Activated CD4-positive, alpha-beta T cell treated with anti-CD3 and anti-CD28 coated beads, Interleukin-2, amount 10 ng/mL, durations not matched to agents 24 days and 14 days (primary cell): ENCODE measurements around the gene NXNL1. TPM values are rescaled to one million over a fixed set of nuclear protein-coding genes. Genes with fewer than 3 reads are reported as not detected.
"Not testable (repeated sequence)": the region's sequence is repeated elsewhere in the genome, so short reads cannot be mapped to it uniquely, and the experiment has no call there.

ENCODE experiments used
- DNase-seq: peaks from one replicate; pipeline ENCODE4 v3.0.0; 2022
- H3K27ac Mint-ChIP-seq: one replicate; pipeline ENCODE4 v1.8.0; 2022; ENCODE audit warnings: mild to moderate bottlenecking, mixed read lengths
- H3K27me3 Mint-ChIP-seq: one replicate; pipeline ENCODE4 v1.8.0; 2022; ENCODE audit warnings: mixed read lengths
- H3K36me3 Mint-ChIP-seq: one replicate; pipeline ENCODE4 v1.8.0; 2022; ENCODE audit warnings: low read depth, mild to moderate bottlenecking, mixed read lengths
- H3K4me1 Mint-ChIP-seq: one replicate; pipeline ENCODE4 v1.8.0; 2021; ENCODE audit warnings: mixed read lengths
- H3K4me3 Mint-ChIP-seq: one replicate; pipeline ENCODE4 v1.8.0; 2022; ENCODE audit warnings: mild to moderate bottlenecking, moderate library complexity, mixed read lengths
- H3K9me3 Mint-ChIP-seq: one replicate; pipeline ENCODE4 v1.8.0; 2021; ENCODE audit warnings: mixed read lengths
- intact Hi-C: fragments of 100-400 bp; cut with micrococcal nuclease; formaldehyde crosslinking; loops from one replicate; pipeline ENCODE4 v1.15.1; 2023
- total RNA-seq: library from RNA; stranded (reverse); gene quantifications from 2 replicates; pipeline ENCODE4 v1.2.3, GENCODE V29; 2022

The NXNL1 gene
- total RNA-seq, 1 donor from 2014 or later = not detected

DNA sequence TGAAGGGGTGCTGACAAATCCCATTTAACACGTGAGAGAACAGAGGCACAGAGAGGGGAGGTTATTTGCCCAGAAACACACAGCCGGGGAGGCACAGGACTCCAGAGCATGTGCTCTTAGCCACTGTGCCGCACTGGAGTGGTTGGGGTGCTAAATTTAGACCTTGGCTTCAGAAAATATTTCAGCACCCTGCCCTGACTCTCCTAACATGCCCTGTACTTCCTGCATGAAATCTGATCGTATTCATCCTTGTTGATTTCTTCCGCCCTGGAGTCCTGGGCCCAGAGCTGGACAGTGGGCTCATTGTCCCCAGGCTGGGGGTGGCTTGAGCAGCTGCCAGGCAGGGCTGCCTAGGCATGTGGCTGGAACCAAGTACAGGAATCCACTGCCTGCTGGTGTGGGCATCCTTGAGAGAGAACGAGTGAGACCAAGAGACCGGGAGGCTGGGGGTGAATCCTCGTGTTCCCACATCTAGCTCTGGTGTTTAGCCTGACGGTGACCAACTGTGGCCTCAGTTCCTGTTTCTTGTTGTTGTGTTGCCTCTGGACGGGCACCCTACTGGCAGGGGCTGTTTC, 14.9 kb upstream of the NXNL1 start:
- intact Hi-C loops = no loop called here
- H3K36me3 Mint-ChIP-seq = no peaks in the 10 kb centered on the region
- H3K27me3 Mint-ChIP-seq = peaks cover 5% of the 10 kb centered on the region
- no peak overlapping the region for H3K4me3 Mint-ChIP-seq
- H3K9me3 Mint-ChIP-seq = no peaks in the 10 kb centered on the region
- peaks cover 14% of the 10 kb centered on the region for H3K4me1 Mint-ChIP-seq
- DNase-seq = no peak
- no peak overlapping the region for H3K27ac Mint-ChIP-seq

DNA sequence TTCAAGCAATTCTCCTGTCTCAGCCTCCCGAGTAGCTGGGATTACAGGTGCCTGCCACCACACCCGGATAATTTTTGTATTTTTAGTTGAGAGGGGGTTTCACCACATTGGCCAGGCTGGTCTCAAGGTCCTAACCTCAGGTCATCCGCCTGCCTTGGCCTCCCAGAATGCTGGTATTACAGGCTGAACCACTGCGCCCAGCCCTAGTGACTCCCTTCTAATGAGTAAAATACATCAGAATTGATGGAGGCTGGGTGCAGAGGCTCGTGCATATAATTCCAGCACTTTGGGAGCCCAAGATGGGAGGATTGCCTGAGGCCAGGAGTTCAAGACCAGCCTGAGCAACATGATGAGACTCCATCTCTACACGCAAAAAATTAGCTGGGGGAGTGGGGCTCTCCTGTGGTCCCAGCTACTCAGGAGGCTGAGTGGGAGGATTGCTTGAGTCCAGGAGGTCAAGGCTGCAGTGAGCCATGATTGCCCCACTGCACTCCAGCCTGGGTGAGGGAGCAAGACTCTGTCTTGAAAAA, 14.3 kb upstream of the NXNL1 start:
- H3K36me3 Mint-ChIP-seq, H3K27me3 Mint-ChIP-seq, H3K4me3 Mint-ChIP-seq, intact Hi-C loops, DNase-seq, H3K27ac Mint-ChIP-seq, H3K9me3 Mint-ChIP-seq: not testable (repeated sequence)
- peaks cover 15% of the 10 kb centered on the region for H3K4me1 Mint-ChIP-seq

DNA sequence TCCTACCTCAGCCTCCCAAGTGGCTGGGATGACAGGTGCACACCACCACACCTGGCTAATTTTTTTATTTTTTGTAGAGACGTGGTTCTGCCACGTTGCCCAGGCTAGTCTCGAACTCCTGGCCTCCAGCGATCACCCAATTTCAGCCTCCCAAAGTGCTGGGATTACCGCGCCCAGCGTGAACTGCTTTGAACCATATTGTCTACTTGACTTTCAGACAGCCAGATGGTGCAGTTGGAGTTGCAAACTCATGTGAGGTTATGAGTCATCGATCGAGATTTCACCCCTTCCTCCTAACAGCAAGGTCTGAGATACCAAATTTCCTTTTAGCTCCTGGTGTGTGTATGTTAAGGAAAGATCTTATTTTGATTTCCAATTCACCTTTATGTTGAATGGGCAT, 12.3 kb upstream of the NXNL1 start:
- no peak overlapping the region for H3K27ac Mint-ChIP-seq
- DNase-seq = peak; percentile 67
- H3K4me3 Mint-ChIP-seq = peak overlapping the region; percentile 28
- intact Hi-C loops = no loop called here
- H3K9me3 Mint-ChIP-seq = no peaks in the 10 kb centered on the region
- peaks cover 11% of the 10 kb centered on the region for H3K27me3 Mint-ChIP-seq
- peaks cover 26% of the 10 kb centered on the region for H3K4me1 Mint-ChIP-seq
- H3K36me3 Mint-ChIP-seq = peaks cover 2% of the 10 kb centered on the region

DNA sequence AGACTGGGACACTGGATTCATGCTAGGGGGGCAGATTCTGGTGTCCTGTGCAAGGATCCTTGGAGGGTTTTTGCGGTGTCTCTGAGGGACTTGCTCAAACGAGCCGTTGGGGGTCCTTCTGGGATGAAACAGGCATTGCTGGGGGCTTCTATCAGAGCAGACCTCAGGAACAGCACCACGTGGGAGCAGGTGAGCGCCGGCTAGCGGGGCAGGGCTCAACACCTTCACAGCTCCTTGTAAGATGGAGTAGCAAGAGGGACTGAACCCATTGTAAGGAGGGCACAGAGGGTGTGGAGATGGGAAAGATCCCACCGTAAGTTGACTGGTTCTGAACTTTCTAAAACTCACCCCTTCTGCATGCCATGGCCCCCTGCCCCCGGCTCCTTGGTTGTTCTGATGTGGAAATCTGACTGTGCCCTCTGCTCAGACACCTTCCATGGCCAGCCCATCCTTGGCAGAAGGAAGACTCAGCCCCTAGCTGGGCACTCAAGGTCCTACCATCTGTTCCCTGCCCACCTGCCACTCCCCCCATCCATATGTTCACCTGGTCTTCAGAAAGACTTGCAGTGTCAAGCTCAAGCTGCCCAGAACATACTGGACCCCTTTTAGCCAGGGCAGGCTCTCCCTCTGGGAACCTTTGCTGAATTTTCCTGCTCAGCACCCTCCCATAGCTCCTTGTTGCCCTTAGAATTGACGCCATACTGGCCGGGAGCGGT, 10.8 kb upstream of the NXNL1 start:
- Mint-ChIP-seq H3K9me3 (no peaks in the 10 kb centered on the region), H3K36me3 (peaks cover 2% of the 10 kb centered on the region), H3K27ac (peak overlapping the region; percentile 48), H3K4me3 (peak overlapping the region; percentile 100), H3K4me1 (peaks cover 26% of the 10 kb centered on the region), H3K27me3 (peaks cover 20% of the 10 kb centered on the region)
- intact Hi-C loops = no loop called here
- DNase-seq = no peak

DNA sequence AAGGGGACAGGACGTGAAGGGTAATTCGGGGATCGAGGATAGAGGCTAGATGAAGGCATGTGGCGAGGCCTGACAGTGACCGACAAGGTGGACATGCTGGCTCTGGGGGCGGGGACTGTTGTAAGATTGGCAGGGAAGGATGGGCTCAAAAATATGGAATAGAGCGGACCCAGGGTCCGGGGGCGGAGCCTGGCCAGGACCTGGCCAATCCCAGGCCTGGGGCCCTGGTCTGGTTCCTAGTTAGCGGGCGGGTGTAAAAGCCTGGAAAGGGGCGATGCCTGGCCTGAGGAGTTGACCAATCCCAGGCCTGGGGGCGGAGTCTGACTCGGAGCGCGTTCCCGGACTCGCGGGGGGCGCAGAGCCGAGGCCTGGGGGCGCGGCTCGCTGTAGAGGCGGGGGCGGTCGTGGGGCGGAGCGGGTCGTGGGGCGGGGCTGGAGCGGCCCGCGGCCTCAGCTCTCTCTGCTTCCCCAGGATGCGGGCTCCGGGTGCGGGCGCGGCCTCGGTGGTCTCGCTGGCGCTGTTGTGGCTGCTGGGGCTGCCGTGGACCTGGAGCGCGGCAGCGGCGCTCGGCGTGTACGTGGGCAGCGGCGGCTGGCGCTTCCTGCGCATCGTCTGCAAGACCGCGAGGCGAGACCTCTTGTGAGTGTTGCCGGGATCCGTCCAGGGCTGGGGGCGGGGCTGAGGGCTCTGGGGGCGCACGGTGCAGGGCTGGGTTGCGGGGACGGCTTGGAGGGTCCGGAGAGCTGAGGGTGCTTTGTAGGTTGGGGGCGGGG, 9.5 kb upstream of the NXNL1 start, which contains the start of gene SLC27A1:
Gene SLC27A1, plus strand, starts transcription at position 457 of the 774 bp plus-strand sequence. Its CDS starts 17 bp downstream, at position 474.
- H3K4me3 Mint-ChIP-seq = peak within 1 kb of the TSS; percentile 100
- H3K4me1 Mint-ChIP-seq = peaks cover 30% of the 10 kb centered on the region
- H3K27ac Mint-ChIP-seq = peak within 1 kb of the TSS; percentile 92
- intact Hi-C loops = loop anchor here (1.0 kb wide), 1 partner anchor 85 kb away; the partner anchor contains the start of gene COLGALT1
- peak; percentile 96 for DNase-seq
- peaks cover 2% of the 10 kb centered on the region for H3K36me3 Mint-ChIP-seq
- H3K27me3 Mint-ChIP-seq = peaks cover 18% of the 10 kb centered on the region
- no peaks in the 10 kb centered on the region for H3K9me3 Mint-ChIP-seq

DNA sequence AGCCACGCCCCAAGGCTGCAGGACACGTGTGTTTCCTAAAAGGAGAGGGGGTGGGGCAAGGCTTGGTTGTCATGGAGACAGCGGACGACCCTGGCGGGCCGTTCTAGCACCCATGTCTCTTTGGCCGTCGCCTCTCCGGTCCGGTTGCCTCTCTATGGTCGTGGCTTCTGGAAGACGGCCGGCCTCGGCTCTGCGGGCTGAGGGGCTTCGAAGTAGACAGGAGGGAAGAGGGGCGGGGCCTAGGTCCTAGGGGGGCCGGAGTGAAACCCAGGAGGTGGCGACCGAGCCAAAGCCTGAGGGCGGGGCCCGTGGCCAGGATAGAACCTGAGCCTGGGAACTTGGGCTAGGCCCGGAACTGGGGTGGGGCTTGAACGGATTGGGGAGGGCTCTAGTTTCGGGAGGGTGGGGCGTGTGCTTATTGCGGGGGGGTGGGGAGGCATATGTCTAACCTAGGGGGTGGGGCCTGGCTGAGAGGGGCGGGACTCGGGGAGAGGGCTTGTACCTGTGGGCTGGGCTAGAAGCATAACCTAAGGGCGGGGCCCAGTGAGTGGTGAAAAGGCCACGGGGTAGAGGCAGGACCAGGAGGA, 8.8 kb upstream of the NXNL1 start:
- H3K27me3 Mint-ChIP-seq = peaks cover 18% of the 10 kb centered on the region
- DNase-seq = peak; percentile 93
- H3K4me1 Mint-ChIP-seq = peaks cover 30% of the 10 kb centered on the region
- intact Hi-C loops = loop anchor here (1.0 kb wide), 1 partner anchor 86 kb away; the partner anchor contains the start of gene COLGALT1
- H3K9me3 Mint-ChIP-seq = no peaks in the 10 kb centered on the region
- peak overlapping the region; percentile 100 for H3K4me3 Mint-ChIP-seq
- H3K36me3 Mint-ChIP-seq = peaks cover 2% of the 10 kb centered on the region
- peak overlapping the region; percentile 92 for H3K27ac Mint-ChIP-seq

DNA sequence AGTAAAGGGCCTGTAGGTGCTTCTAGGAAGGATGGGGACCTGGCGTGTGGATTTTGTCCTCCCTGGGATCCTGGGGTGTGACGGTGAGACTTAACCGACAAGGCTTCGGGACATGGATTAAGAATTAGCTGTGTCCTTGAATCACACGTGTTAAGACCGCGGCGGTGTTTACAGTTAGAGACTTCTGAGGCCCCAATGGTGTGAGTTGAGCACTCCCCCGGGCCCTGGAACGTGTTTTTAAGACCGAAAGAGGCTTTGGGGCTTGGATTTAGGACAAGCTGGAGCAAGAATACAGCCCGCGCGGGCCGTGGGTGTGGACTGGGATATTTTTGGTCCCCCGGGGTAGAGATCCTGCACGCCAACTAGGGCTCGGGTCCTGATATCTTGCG, 8.4 kb upstream of the NXNL1 start:
- Mint-ChIP-seq H3K9me3 (no peaks in the 10 kb centered on the region), H3K4me1 (peaks cover 30% of the 10 kb centered on the region), H3K36me3 (peaks cover 2% of the 10 kb centered on the region), H3K4me3 (peak overlapping the region; percentile 100), H3K27me3 (peaks cover 18% of the 10 kb centered on the region), H3K27ac (peak overlapping the region; percentile 45)
- intact Hi-C loops = no loop called here
- no peak for DNase-seq

DNA sequence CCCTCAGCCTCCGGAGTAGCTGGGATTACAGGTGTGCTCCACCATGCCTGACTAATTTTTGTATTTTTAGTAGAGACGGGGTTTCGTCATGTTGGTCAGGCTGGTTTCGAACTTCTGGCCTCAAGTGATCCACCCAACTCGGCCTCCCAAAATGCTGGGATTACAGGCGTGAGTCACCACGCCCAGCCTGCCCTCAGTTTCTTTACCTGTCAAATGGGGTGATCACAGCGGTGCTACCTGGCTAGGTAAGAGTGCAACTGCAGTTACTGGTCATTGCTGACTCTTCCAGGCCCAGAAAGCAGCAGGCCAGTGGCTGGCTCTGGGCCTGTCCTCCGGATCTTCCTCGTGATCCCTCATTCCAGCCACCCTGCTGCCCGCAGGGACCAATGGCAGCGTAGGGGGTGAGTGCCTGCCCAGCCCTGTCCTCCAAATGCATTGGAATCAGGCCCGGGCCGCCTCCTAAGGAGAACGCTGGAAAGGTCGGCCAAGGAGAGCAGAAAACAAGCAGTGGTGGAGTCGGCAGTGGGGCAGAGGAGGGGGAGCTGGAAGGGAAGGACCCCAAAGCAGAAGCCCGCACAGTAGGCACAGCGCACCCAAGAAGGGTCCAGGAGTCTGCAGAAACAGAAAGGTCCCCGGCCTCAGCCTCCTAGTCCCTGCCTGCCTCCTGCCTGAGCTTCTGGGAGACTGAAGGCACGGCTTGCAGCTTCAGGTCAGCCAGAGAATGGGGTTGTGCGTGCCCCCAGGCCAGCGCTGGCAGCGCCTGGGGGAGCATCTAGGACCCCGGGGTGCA, 7.8 kb upstream of the NXNL1 start:
- peaks cover 30% of the 10 kb centered on the region for H3K4me1 Mint-ChIP-seq

DNA sequence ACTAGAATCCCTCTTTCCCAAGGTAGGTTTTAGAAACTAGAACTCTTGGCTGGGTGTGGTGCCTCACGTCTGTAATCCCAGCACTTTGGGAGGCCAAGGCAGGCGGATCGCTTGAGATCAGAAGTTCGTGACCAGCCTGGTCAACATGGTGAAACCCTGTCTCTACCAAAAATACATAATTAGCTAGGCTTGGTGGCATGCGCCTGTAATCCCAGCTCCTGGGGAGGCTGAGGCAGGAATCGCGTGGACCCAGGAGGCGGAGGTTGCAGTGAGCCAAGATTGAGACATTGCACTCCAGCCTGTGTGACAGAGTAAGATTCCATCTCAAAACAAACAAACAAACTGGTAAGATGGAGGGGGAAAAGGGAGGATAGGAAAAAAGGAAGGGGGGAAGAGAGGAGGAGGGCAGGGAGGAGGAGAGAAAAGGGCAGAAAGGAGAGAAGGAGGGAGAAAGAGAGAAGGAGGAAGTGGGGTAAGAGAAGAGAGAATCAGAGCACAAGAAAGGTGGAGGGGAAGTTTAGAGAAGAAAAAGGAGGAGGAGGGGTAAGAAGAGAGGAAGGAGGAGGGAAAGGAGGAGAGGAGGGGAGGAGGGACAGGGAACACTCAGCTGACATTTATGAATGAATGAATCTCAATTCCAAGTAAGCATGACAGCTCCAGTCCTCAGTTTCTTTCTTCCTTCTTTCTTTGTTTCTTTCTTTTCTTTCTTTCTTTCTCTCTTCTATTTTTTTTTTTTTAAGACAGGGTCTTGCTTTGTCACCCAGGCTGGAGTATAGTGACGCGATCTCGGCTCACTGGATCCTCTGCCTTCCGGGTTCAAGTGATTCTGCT, 7.0 kb upstream of the NXNL1 start:
- no peak overlapping the region for H3K27ac Mint-ChIP-seq
- H3K27me3 Mint-ChIP-seq = peaks cover 18% of the 10 kb centered on the region
- DNase-seq = no peak
- intact Hi-C loops = no loop called here
- peaks cover 2% of the 10 kb centered on the region for H3K36me3 Mint-ChIP-seq
- H3K4me1 Mint-ChIP-seq = peaks cover 23% of the 10 kb centered on the region
- no peak overlapping the region for H3K4me3 Mint-ChIP-seq
- no peaks in the 10 kb centered on the region for H3K9me3 Mint-ChIP-seq

More for the DNA sequence above, 7.8 kb upstream of the NXNL1 start:
- peak; percentile 58 for DNase-seq
- H3K27ac Mint-ChIP-seq = no peak overlapping the region
- intact Hi-C loops = no loop called here
- peaks cover 2% of the 10 kb centered on the region for H3K36me3 Mint-ChIP-seq
- no peaks in the 10 kb centered on the region for H3K9me3 Mint-ChIP-seq
- H3K27me3 Mint-ChIP-seq = peaks cover 18% of the 10 kb centered on the region
- H3K4me3 Mint-ChIP-seq = peak overlapping the region; percentile 100

DNA sequence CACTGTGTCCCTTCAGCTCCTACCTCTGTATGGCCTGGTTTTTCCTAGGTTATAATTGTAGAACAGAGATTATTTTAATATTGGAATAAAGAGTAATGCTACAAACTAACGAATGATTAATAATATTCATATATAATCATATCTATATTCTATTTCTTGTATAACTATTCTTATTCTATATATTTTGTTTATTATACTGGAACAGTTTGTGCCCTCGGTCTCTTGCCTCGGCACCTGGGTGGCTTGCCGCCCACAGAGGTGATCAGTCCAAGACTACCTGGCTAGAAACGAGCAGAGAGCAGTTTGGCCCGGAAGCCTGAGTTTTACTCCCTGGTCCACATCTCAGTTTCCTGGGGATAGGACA, 5.7 kb upstream of the NXNL1 start:
- H3K36me3 Mint-ChIP-seq = peaks cover 2% of the 10 kb centered on the region

DNA sequence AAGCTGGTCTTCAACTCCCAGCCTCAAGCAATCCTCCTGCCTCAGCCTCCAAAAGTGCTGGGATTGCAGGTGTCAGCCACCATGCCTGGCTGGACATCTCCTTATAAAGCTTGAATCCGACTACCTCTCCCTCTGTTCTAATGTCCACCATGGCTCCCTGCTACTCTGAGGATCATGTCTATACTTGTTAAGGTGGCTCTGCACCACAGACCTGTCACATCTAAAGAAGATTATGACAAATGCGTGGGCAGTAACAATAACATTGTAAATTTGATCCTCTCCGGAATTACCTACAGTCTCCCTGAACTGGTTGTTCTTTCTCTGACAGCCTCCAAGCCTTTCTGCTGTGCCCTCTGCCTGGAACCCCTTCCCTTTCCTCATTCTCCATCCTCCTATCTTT, 1.8 kb downstream of the NXNL1 start:
- H3K9me3 Mint-ChIP-seq = no peaks in the 10 kb centered on the region
- H3K27ac Mint-ChIP-seq = no peak overlapping the region
- no peaks in the 10 kb centered on the region for H3K36me3 Mint-ChIP-seq
- DNase-seq = no peak
- H3K27me3 Mint-ChIP-seq = peaks cover 29% of the 10 kb centered on the region
- peaks cover 1% of the 10 kb centered on the region for H3K4me1 Mint-ChIP-seq
- no peak overlapping the region for H3K4me3 Mint-ChIP-seq
- intact Hi-C loops = no loop called here

More for the DNA sequence above, 5.7 kb upstream of the NXNL1 start:
- Mint-ChIP-seq H3K27me3 (peaks cover 18% of the 10 kb centered on the region), H3K27ac (no peak overlapping the region), H3K4me1 (peaks cover 21% of the 10 kb centered on the region), H3K9me3 (no peaks in the 10 kb centered on the region), H3K4me3 (no peak overlapping the region)
- intact Hi-C loops = loop anchor here (1.0 kb wide), 3 partner anchors 13 to 120 kb away; no protein-coding TSS in a partner anchor
- DNase-seq = no peak

DNA sequence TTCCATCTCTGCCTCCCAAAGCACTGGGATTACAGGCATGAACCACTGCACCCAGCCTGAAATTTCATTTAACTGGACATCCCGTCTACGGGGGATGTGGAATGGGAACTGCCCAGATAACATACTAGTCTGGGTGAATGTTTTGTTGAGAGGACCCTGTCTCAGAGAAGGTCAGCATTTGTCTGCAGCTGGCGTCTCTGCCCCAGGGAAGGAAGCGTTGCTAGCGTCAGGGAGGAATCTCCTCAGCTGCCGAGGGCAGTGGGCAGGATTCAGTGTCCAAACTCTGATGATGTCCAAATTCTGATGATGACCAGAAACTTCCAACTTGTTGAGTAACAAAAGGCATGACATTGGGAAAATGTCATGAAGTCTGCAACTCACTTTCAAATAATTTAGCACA, 3.1 kb downstream of the NXNL1 start:
- Mint-ChIP-seq H3K27me3 (peaks cover 34% of the 10 kb centered on the region), H3K4me1 (peaks cover 5% of the 10 kb centered on the region)

More for the DNA sequence above, 3.1 kb downstream of the NXNL1 start:
- Mint-ChIP-seq H3K9me3 (no peaks in the 10 kb centered on the region), H3K36me3 (no peaks in the 10 kb centered on the region), H3K4me3 (no peak overlapping the region), H3K27ac (no peak overlapping the region)
- intact Hi-C loops = no loop called here
- no peak for DNase-seq
